ENCODE data around the gene ZSCAN10.
"Not testable (repeated sequence)": the region's sequence is repeated elsewhere in the genome, so short reads cannot be mapped to it uniquely, and the experiment has no call there.

Gene ZSCAN10

DNA sequence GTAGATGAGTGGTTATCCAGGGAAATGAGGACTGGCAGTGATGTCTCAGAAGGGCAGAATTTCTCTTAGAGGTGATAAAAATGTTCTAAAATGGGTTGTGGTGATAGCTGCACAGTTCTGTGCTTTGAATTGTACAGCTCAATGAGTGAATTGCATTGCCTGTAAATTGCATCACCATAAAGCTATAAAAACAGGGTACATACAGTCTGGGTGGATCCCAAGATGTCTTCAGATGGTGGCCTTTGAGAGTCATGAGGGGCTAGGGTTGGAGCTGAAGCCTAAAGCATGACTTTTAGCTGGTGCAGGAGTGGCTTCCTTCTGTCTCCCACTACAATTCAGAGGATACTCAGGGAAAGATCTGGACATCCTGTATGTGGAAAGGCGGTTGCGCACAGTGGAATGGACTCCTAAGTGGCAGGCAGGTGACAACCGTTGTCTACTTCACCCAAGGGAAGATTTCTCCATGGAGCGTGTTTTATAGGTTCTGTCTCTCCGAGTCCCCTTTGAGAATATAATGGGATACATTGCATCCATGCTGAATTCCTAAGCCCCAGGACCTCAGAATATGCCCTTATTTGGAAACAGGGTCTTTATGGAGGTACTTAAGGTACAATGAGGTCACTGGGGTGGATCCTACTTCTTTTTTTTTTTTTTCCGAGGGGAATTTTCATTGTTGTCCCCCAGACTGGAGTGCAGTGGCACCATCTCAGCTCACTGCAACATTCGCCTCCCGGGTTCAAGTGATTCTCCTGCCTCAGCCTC, 35.3 kb downstream of the ZSCAN10 start:
- no peak for DNase-seq (ENCODE audit: low read depth in 2 of 2)

DNA sequence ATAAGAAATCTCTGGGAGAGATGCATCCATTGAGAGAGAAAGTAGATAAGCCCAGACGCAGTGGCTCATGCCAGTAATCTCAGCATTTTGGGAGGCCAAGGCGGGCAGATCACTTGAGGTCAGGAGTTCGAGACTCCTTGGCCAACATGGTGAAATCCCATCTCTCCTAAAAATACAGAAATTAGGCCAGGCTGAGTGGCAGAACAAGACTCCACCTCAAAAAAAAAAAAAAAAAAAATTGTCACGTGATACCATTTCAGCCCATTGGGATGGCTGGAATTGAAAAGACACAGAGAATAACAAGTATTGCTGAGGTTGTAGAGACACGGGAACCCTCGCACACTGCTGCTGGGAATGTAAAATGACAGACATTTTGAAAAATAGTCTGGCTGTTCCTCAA, 36.5 kb downstream of the ZSCAN10 start:
- no peak for DNase-seq (ENCODE audit: low read depth in 2 of 2)

DNA sequence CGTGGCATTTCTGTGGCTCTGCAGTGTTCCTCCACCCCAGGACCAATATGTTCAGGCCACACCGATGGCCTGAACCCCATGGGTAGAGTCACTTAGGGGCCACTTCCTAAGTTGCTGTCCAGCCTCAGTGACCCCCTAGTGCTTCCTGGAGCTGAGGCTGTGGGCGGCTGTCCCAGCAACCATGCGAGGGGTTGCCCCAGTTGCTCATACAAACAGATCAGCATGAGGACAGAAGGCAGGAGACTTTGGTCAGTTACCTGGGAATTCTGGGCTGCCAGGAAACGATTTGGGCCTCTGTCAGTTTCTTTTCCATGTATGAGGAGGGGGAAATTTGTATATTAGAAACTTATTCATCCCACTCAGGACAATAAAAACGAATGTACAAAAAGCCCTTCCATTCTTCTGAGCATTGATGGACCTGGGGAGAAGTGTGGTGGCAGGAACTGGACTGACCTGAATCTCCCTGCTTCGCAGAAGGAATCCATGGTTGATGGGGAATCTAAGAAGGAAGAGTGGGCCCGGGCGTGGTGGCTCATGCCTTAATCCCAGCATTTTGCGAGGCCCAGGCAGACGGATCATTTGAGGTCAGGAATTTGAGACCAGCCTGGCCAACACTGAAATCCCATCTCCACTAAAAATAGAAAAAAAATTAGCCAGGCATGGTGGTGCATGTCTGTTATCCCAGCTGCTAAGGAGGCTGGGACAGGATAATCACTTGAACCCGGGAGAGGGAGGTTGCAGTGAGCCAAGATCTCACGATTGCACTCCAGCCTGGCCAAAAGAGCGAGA, 38.6 kb downstream of the ZSCAN10 start:
- DNase-seq (ENCODE audit: low read depth in 2 of 2): no peak

DNA sequence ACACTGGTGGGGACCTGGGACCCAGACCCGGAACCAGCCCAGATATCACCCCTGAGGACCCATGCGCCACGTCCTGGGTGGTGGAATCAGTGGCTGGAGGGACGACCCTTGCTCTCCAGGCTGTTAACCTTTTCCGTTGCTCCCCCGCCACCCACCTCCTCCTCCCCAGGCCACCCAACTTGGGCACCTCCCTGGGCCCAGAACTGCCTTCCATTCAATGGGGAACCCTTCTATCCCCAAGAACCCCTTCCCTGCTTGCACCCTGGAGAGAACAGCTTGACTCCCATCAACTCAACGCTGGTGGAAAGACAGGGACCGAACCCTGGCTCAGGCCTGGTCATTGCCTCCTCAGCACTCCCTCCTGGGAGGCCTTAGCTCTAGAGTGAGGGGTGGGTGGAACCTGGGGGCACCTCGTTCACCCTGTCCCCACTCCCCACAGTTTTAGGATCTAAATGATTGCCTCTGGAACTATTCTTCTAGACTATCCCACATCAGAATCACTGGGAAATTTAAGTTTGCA, 39.3 kb downstream of the ZSCAN10 start:
- DNase-seq (ENCODE audit: low read depth in 2 of 2): no peak

DNA sequence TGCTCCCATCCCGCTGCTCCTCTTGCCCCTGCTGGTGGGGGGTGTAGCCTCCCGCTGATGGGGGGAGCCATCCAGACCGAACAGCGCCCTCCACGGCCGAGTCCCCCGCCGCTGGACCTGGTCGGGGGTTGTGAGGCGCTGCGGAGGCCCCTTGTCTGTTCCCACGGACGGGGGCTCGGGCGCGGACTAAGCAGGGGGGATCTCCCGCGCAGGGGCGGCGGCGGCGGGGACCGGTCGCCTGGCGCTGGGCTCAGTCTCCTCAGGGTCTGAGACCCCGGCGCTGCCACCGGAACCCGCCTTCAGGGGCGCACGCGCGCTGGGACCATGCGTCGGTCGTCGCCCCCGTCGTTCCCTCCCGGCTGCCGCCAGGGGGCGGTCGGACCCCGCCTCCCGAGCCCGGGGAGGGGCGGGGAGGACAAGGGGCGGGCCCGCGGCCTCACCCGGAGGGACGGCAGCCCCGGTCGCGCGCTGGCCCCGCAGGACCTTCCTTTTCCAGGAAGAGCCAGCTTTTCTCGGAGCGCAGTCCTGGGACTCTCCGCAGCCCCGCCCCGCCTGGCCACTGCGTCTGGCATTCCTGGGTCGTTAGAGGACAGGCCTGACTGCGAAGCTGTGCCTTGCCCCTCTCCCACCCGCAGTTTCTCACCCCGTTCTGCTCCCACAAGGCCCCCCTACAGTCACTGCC, 39.9 kb downstream of the ZSCAN10 start:
- peak; percentile 64 to 81 for DNase-seq (ENCODE audit: low read depth in 2 of 2)

DNA sequence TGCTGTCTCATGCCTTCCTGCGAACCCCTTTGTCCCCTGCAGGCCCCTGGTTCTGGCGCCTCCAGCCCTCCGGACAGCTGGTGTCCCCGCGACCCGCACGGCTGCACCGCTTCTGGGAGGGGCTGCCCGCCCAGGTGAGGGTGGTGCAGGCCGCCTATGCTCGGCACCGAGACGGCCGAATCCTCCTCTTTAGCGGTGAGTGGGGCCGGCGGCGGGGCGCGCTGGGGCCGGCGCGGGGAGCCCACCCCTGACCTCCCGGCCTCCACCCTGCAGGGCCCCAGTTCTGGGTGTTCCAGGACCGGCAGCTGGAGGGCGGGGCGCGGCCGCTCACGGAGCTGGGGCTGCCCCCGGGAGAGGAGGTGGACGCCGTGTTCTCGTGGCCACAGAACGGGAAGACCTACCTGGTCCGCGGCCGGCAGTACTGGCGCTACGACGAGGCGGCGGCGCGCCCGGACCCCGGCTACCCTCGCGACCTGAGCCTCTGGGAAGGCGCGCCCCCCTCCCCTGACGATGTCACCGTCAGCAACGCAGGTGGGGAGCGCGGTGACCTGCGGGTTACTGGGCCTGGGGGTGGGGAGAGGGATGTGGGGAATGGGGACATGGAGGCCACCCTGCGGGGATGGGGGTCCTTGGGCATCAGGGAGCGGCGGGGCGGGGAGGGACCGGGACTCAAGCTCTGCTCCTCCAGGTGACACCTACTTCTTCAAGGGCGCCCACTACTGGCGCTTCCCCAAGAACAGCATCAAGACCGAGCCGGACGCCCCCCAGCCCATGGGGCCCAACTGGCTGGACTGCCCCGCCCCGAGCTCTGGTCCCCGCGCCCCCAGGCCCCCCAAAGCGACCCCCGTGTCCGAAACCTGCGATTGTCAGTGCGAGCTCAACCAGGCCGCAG, 40.7 kb downstream of the ZSCAN10 start:
- no peak for DNase-seq (ENCODE audit: low read depth in 2 of 2)

DNA sequence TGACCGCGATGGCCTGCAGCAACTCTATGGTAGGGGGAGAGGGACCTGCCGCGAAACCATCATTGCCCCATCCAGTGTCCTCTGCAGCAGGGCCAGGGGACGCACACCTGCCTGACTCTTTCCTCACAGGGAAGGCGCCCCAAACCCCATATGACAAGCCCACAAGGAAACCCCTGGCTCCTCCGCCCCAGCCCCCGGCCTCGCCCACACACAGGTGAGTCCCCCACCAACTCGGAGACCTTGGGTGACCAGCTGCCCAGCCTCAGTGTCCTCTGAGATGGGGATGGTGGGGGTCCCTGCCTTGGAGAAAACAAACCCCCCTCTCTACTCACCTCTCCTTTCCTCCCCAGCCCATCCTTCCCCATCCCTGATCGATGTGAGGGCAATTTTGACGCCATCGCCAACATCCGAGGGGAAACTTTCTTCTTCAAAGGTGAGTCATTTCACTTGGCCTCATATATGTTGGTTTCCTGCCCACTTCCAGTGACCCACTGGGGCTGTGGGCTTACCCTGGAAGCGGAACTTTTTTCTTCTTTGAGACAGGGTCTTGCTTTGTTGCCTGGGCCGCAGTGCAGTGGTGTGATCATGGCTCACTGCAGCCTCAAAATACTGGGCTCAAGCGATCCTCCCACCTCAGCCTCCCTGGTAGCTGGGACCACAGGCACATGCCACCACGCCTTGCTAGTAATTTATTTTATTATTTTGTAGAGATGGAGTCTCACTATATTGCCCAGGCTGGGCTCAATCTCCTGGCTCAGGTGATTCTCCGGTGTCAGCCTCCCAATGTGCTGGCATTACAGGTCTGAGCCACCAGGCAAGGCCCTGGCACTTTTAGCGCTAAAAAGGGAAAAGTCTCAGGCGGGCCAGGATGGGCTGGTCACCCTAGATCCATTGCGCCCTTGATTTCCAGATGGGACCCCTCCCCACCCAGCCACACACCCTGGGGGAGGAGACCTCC, 41.6 kb downstream of the ZSCAN10 start:
- no peak for DNase-seq (ENCODE audit: low read depth in 2 of 2)

DNA sequence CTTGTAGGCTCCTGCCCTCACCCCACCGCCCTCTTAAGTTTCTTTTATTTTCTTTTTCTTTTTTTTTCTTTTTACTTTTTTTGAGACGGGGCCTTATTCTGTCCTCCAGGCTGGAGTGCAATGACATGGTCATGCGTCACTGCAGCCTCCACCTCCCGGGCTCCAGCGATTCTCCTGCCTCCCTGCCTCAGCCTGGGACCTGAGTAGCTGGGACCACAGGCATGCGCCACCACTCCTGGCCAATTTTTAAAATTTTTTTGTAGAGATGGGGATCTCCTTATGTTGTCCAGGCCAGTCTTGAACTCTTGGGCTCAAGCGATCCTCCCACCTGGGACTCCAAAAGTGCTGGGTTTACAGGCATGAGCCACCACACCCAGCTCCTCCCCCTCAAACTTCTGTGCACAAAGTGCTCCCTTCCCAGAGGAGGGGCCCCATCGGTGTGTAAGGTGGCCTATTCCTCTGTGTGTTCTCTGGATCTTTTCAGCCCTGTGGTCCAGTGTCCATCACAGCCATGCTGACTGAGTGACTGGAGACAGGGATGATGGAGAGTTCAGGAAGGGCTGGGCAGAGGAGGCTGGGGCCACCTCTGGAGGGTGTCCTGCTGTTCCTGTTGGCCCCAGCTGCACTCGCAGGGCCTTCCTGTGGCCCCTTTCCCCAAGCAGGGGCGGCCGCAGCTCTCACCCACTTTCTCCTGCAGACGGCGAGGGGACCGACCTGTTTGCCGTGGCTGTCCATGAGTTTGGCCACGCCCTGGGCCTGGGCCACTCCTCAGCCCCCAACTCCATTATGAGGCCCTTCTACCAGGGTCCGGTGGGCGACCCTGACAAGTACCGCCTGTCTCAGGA, 42.5 kb downstream of the ZSCAN10 start:
- no peak for DNase-seq (ENCODE audit: low read depth in 2 of 2)

DNA sequence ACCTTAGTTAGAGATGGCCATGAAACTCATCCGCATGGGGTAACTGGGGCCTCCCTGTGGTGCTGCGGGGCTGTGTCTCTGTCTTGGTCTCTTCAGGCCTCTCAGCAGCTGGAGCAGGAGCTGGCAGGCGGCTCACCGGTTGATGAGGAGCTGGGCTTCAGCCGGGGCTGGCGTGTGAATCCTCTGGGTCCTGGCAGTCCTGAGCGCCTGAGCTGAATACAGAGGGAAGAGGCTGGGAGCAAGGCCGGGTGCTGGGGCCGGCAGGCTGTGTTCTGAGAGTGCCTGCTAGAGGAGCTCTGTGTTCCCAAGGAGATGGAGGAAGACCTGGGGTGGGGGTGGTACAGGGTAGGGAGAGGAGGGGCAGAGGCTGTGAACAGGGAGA, 43.4 kb downstream of the ZSCAN10 start:
- DNase-seq (ENCODE audit: low read depth in 2 of 2): not testable (repeated sequence)

DNA sequence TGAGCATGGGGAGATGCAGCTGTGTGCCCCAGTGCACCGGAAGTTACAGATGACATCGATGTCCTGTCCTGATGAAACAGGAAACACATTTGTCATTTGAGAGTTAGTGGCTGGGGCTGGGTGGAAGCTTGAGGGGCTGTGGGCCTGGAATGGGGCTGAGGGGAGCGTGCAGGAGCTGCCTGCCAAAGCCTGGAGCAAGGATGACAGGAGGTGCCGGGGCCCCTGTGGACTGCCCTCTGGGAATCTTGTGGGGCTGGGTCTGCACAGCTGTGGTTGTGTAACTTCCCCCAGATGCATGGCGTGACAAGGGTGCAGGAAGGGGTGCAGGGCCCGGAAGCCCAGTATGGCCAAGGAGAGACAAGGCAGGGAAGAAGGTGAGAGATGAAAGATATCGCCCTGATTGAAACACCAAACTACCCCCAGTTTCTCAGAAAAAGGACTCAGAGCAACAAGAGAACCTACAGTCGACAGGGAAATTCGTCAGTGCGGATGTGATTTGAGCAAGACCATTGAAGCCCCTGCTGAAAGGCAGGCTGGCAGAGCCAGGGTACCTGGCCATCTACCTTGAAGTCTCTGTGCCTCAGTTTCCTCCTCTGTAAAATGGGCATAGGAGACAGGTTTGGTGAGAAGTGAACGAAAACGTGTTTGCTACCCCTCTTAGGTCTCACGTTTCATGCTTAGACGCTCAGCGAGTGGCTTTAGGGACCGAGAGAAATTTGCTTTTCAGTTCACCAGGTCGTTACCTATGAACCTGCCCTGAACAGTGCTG, 43.9 kb downstream of the ZSCAN10 start:
- no peak for DNase-seq (ENCODE audit: low read depth in 2 of 2)

DNA sequence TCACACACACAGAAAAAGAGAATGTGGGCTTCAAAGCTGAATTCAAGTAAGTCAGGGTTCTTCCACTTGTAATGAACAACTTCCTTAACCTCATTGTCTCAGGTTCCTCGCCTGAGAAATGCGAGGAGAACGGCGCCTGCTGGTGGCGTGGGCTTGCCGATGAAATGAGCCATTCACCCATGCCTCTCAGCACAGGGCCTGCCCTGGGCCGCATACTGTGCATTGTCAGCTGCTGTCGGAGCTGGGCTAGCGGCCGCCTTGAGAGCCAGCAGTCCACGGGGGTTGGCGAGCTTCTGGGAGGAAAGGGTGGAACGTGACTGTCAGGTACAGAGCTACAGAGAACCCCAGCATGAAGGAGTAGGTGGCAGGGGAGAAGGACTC, 45.8 kb downstream of the ZSCAN10 start:
- not testable (repeated sequence) for DNase-seq (ENCODE audit: low read depth in 2 of 2)

DNA sequence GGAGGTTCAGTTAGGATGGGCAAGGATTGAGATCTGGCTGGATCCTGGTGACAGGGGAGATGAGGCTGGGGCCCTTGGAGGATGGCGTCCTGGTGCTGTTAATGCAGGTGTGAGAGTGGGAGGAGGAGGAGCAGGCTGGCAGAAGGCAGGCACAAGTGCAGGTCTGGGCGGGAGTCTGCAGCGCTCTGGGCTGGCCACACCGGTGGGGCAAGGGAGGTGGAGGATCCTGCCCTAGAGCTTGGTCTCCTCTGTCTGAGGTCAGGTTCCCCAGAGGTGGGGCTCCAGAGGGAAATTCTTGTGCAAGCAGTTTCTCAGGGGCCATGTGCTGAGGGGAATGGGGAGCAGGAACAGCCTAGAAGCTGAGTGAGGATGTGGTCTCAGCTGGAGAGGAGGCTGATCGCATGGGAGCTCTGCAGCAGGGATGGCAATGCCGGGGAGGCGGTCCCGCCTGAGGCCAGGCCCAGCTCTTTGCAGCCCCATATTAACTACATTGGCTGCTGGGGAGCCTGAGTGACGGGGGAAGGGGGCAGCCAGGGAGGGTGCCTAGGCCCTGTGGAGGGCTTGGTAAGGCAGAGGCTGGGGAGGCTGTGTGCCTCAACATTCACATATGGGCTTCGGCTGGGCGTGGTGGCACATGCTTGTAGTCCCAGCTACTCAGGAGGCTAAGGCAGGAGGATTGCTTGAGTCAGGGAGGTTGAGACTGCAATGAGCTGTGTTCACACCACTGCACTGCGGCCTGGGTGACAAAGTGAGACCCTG, 46.3 kb downstream of the ZSCAN10 start:
- not testable (repeated sequence) for DNase-seq (ENCODE audit: low read depth in 2 of 2)

DNA sequence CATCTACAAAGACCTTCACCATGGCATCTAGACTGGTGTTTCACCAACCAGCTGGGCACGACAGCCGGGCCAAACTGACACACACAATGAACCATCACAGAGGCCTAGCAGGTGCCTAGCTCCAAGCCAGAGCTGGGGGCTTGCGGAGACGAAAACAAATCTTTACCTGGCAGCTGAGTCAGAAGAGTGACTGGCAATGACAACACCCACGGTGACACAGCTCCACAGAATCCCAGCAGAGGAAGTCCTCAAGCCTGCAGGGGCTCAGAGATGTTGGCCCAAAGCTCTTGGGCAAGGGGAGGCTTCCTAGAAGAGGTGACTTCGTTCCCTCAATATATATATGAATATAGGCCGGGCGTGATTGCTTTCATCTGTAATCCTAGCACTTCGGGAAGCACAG, 47.6 kb downstream of the ZSCAN10 start:
- no peak for DNase-seq (ENCODE audit: low read depth in 2 of 2)

DNA sequence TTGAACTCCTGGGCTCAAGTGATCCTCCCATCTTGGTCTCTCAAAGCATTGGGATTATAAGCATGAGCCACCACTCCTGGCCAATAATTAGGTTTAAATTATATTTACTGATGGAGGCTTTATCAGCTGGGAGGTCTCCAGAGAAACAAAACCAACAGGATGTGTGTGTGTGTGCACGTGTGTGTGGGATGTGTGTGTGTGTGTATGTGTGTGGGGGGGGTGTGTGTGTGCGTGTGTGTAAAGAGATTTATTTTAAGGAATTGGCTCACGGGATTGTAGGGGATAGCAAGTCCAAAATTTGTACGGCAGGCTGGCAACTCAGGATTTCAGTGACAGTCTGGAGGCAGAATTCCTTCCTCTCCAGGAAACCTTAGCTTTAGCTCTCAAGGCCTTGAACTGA, 48.1 kb downstream of the ZSCAN10 start:
- no peak for DNase-seq (ENCODE audit: low read depth in 2 of 2)

DNA sequence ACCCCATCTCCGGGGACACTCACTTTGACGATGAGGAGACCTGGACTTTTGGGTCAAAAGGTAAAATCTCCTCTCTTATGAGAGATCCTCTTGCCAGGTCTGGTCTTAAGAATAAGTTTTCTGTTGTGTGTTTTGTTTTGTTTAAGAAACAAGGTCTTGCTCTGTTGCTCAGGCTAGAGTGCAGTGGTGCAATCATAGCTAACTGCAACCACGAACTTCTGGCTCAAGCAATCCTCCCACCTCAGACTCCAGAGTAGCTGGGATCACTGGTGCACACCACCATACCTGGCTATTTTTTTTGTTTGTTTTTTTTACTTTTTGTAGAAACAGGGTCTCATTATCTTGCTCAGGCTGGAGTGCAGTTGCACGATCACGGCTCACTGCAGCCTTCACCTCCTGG, 48.6 kb downstream of the ZSCAN10 start:
- DNase-seq (ENCODE audit: low read depth in 2 of 2): no peak

DNA sequence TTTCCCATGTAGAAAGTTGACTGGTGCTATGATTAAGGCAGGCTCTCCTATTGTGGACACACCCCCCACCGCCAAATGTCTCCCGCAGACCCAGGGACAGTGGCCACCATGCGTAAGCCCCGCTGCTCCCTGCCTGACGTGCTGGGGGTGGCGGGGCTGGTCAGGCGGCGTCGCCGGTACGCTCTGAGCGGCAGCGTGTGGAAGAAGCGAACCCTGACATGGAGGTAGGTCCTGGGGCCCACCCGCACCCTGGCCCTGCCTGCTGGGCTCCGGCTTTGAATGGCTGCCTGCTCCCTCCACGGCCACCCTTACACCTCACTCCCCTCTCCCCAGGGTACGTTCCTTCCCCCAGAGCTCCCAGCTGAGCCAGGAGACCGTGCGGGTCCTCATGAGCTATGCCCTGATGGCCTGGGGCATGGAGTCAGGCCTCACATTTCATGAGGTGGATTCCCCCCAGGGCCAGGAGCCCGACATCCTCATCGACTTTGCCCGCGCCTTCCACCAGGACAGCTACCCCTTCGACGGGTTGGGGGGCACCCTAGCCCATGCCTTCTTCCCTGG, 49.1 kb downstream of the ZSCAN10 start:
- no peak for DNase-seq (ENCODE audit: low read depth in 2 of 2)

DNA sequence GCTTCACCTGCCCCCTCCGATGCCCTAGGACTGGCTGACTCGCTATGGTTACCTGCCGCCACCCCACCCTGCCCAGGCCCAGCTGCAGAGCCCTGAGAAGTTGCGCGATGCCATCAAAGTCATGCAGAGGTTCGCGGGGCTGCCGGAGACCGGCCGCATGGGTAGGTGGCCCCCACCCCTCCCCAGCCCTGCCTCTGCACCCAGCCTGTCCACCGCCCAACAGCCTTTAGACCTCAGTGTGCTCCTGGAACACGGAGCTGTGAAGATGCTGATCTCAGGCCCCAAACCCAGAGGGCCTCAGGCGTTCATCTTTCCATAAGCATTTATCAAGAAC, 51.7 kb downstream of the ZSCAN10 start:
- no peak for DNase-seq (ENCODE audit: low read depth in 2 of 2)

Measured in stimulated activated CD8-positive, alpha-beta memory T cell treated with anti-CD3 and anti-CD28 coated beads, Interleukin-7, amount 100 ng/mL, for 4 hours (primary cell).